Esophagus squamous epithelium (tissue), 4 donors: ENCODE data around the gene CNOT6.

ENCODE experiments used
- CTCF ChIP-seq, 6 experiments: fragments of 450-650 bp in 4 of 6; fragments of 200-600 bp in 2 of 6; sonication (generic) in 2 of 6; IDR thresholded peaks; one replicate each; pipeline ENCODE4 v1.5.1; 2016 to 2019; ENCODE audit warnings: antibody characterized with exemption in 6 of 6, mild to moderate bottlenecking in 4 of 6, moderate library complexity in 4 of 6
- POLR2A ChIP-seq, 4 donors: fragments of 450-650 bp; IDR thresholded peaks; one replicate each; pipeline ENCODE4 v1.6.1; 2017; ENCODE audit warnings: antibody characterized with exemption in 4 of 4, mild to moderate bottlenecking in 4 of 4, moderate library complexity in 3 of 4

DNA sequence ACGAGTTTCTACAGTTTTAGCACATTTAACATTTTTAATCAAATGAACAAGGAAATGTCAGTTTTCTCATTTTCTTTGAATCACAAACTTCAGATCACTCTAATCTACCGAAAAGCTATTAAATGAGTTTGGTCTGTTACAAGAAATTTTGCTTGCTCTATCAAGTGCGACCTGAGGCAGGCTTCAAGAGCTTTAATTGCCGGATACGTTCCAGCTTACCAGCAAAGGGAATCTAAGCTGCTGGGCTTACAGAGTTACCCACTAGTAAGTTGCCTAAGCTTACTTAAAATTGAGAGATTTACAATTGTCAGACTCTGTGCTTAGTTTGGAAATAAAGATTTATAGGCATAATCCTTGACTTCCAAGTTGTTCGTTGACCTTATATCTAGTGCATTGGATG is 86.5 kb downstream of the CNOT6 start:
- TF ChIP-seq CTCF (IDR thresholded peaks at IDR 0.05), result no peak
- no peak for TF ChIP-seq POLR2A (IDR thresholded peaks at IDR 0.05)
